C4-2B (cell line): Measurements from ENCODE around the gene CABP5.

Experiments used
- H3K27ac ChIP-seq: fragments of 450-650 bp; 2 replicates; pipeline ENCODE4 v1.5.1; 2017
- ZFX ChIP-seq: fragments of 450-650 bp; IDR thresholded peaks from 2 replicates; pipeline ENCODE4 v1.6.1; 2017
- TF ChIP-seq, protein P1 (sequence below): fragments of 450-650 bp; conservative IDR thresholded peaks from 2 replicates; pipeline ENCODE4 v1.5.1; 2017; ENCODE audit warnings: mild to moderate bottlenecking

The CABP5 gene

GRCh38 chr19:48069435-48069834 lies 25.6 kb upstream of the CABP5 start:
- no peak for TF ChIP-seq ZFX
- TF ChIP-seq, protein P1, sequence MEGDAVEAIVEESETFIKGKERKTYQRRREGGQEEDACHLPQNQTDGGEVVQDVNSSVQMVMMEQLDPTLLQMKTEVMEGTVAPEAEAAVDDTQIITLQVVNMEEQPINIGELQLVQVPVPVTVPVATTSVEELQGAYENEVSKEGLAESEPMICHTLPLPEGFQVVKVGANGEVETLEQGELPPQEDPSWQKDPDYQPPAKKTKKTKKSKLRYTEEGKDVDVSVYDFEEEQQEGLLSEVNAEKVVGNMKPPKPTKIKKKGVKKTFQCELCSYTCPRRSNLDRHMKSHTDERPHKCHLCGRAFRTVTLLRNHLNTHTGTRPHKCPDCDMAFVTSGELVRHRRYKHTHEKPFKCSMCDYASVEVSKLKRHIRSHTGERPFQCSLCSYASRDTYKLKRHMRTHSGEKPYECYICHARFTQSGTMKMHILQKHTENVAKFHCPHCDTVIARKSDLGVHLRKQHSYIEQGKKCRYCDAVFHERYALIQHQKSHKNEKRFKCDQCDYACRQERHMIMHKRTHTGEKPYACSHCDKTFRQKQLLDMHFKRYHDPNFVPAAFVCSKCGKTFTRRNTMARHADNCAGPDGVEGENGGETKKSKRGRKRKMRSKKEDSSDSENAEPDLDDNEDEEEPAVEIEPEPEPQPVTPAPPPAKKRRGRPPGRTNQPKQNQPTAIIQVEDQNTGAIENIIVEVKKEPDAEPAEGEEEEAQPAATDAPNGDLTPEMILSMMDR: no peak
- H3K27ac ChIP-seq: no peak overlapping the region

- TF ChIP-seq ZFX: no peak
- TF ChIP-seq, protein P1: no peak
- no peak overlapping the region for H3K27ac ChIP-seq
These were observed 20.6 kb upstream of the CABP5 start for GRCh38 chr19:48064509-48064908.

DNA sequence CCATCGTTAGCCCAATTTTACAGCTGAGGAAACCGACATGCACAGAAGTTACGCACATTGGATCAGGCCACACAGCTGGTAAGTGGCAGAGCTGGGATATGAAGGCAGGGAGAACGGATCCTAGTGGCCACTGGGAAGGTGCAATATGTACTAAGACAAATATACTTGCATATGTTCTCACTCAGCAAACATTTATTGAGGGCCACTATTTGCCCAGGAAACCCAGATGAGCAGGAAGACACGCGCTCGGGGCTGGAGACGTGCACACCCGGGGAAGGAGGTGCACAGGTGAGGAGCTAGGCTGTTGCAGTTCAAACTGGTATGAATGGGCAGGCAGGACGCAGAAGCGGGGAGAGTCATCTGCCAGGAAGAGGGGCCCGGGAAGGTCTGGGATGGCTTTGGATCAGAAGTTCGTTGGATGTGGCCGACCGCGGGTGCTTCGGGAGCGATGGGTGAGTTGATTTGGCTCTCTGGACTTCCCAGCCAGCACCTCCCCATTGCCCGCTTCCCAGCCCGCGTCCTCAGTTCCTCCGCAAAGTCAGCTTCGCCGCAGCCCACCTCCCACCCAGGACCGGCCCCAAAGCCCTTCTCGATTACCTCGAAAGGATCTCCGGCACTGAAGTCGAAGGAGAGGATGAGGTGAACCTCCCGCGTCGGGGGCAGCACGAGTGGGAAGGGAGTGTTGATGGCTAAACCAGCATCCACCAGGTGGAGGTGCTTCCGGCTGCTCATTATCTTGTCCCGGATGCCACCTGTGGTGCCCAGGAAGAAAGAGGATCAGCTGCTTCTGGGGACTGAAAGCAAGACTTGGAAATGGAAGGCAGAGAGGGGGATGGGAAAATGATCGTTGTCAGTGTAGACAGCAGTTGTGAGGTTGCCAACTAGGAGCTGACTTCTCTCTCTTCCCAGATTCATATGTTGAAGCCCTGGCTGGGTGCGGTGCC lies 17.8 kb upstream of the CABP5 start:
- peak overlapping the region; percentile 27 for H3K27ac ChIP-seq

GRCh38 chr19:48060381-48060780 lies 16.5 kb upstream of the CABP5 start:
- no peak overlapping the region for H3K27ac ChIP-seq
- TF ChIP-seq, protein P1: no peak
- no peak for TF ChIP-seq ZFX

More for the DNA sequence above, 17.8 kb upstream of the CABP5 start:
- no peak for TF ChIP-seq ZFX
- TF ChIP-seq, protein P1: no peak

DNA sequence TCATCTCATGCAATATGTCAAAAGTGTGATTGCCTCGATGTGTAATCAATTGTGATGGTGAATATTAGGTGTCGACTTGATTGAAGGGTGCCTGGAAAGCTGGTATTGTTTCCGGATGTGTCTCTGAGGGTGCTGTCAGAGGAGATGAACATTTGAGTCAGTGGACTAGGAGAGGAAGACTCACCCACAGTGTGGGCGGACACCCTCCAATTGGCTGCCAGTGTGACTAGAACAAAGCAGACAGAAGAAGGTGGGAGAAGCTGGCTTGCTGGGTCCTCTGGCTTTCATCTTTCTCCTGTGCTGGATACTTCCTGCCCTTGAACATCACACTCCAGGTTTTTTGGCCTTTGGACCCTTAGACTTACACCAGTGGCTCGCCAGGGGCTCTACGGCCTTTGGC lies 15.5 kb upstream of the CABP5 start:
- H3K27ac ChIP-seq: no peak overlapping the region
- TF ChIP-seq, protein P1: no peak
- no peak for TF ChIP-seq ZFX

DNA sequence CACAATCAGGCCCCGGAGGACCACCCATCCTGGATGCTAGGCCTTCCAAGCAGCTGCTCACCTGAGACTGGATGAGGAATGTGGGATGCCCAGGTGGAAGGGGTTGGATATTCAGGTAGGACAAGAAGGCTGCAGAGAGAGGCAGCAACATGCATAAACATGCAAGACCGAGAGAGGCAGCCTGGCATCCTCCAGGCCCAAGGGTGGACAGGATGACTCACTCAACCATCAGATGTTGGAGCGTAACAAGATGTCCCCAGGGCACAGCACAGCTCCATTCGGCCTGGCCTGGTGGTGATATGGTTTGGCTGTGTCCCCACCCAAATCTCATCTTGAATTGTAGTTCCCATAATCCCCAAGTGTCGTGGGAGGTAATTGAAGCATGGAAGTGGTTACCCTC lies 10.0 kb upstream of the CABP5 start:
- TF ChIP-seq, protein P1: no peak
- no peak for TF ChIP-seq ZFX
- H3K27ac ChIP-seq: no peak overlapping the region

GRCh38 chr19:48053076-48053475 lies 9.2 kb upstream of the CABP5 start:
- no peak overlapping the region for H3K27ac ChIP-seq
- TF ChIP-seq ZFX: no peak
- TF ChIP-seq, protein P1: no peak
